Hematopoietic multipotent progenitor cell treated with erythropoietin and hydrocortisone succinate and interleukin-3 and kit ligand, for 4 days (in vitro differentiated cells): ENCODE results near the gene NR5A2.
A peak's percentile ranks its signal among the peaks of the same experiment; 100 is the strongest.
"Not testable (repeated sequence)": the region's sequence is repeated elsewhere in the genome, so short reads cannot be mapped to it uniquely, and the experiment has no call there.

Experiments
- DNase-seq: peaks from one replicate; pipeline ENCODE4 v3.0.0-alpha.2; 2015

The NR5A2 gene

GRCh38 chr1:200166411-200166810, 138.9 kb downstream of the NR5A2 start:
- DNase-seq, result no peak

GRCh38 chr1:200168926-200169325, 141.4 kb downstream of the NR5A2 start:
- no peak for DNase-seq

- DNase-seq, result no peak
Observed at GRCh38 chr1:200172311-200172710, 144.8 kb downstream of the NR5A2 start.

GRCh38 chr1:200173097-200173618, 145.6 kb downstream of the NR5A2 start:
- no peak for DNase-seq

GRCh38 chr1:200174525-200175295, 147.2 kb downstream of the NR5A2 start:
- no peak for DNase-seq

- DNase-seq, result no peak
Observed at GRCh38 chr1:200176181-200176580, 148.7 kb downstream of the NR5A2 start.

- DNase-seq, result no peak
Observed at GRCh38 chr1:200176798-200177197, 149.3 kb downstream of the NR5A2 start.

- no peak for DNase-seq
Observed at GRCh38 chr1:200178340-200178739, 150.8 kb downstream of the NR5A2 start.

- DNase-seq, result no peak
Observed at GRCh38 chr1:200179126-200179780, 151.7 kb downstream of the NR5A2 start.

GRCh38 chr1:200179781-200180160, 152.3 kb downstream of the NR5A2 start:
- no peak for DNase-seq

- DNase-seq, result no peak
Observed at GRCh38 chr1:200180821-200181220, 153.3 kb downstream of the NR5A2 start.

GRCh38 chr1:200181861-200182260, 154.4 kb downstream of the NR5A2 start:
- DNase-seq, result no peak

GRCh38 chr1:200182701-200183100, 155.2 kb downstream of the NR5A2 start:
- DNase-seq, result no peak

GRCh38 chr1:200183637-200184036, 156.1 kb downstream of the NR5A2 start:
- DNase-seq, result no peak

- DNase-seq, result peak; percentile 96
Observed at GRCh38 chr1:200184196-200184595, 156.7 kb downstream of the NR5A2 start.

GRCh38 chr1:200185191-200185590, 157.7 kb downstream of the NR5A2 start:
- peak; percentile 38 for DNase-seq

GRCh38 chr1:200187332-200187731, 159.8 kb downstream of the NR5A2 start:
- DNase-seq, result not testable (repeated sequence)

GRCh38 chr1:200191993-200192392, 164.5 kb downstream of the NR5A2 start:
- DNase-seq, result no peak

- no peak for DNase-seq
Observed at GRCh38 chr1:200194477-200194876, 167.0 kb downstream of the NR5A2 start.

GRCh38 chr1:200198236-200198635, 170.7 kb downstream of the NR5A2 start:
- no peak for DNase-seq

- DNase-seq, result no peak
Observed at GRCh38 chr1:200205216-200205995, 177.9 kb downstream of the NR5A2 start.

GRCh38 chr1:200206340-200206739, 178.8 kb downstream of the NR5A2 start:
- no peak for DNase-seq

GRCh38 chr1:200206761-200207160, 179.3 kb downstream of the NR5A2 start:
- no peak for DNase-seq
